Heart right ventricle (tissue), 16 donors: ENCODE data around the gene WASL. TPM values are rescaled to one million over a fixed set of nuclear protein-coding genes. Genes with fewer than 3 reads are reported as not detected.
"Not testable (repeated sequence)": the region's sequence is repeated elsewhere in the genome, so short reads cannot be mapped to it uniquely, and the experiment has no call there.

Experiments
- ATAC-seq, 8 donors: fragments of 200-7000 bp; cut with Tn5 transposase; one replicate each; pipeline ENCODE4 v1.9.1; 2020; ENCODE audit warnings: mild to moderate bottlenecking in 8 of 8, moderate library complexity in 8 of 8, moderate number of reproducible peaks in 1 of 8
- DNase-seq, 2 donors: peaks; one replicate each; pipeline ENCODE4 v3.0.0-alpha.2; 2020
- H3K27ac ChIP-seq, 10 donors: fragments of 200-600 bp; sonication (generic) in 2 of 10; one replicate each; pipeline versions ENCODE4 v1.5.0 to v1.8.0; 2020 to 2022; ENCODE audit warnings: mild to moderate bottlenecking in 3 of 10
- H3K27me3 ChIP-seq, 7 donors: fragments of 200-600 bp; one replicate each; pipeline ENCODE4 v1.8.0; 2021 to 2022; ENCODE audit warnings: mild to moderate bottlenecking in 2 of 7
- H3K36me3 ChIP-seq, 9 donors: fragments of 200-600 bp; sonication (generic) in 1 of 9; one replicate each; pipeline versions ENCODE4 v1.5.0 to v1.8.0; 2020 to 2022; ENCODE audit warnings: mild to moderate bottlenecking in 2 of 9
- H3K4me1 ChIP-seq, 9 donors: fragments of 200-600 bp; sonication (generic) in 1 of 9; one replicate each; pipeline versions ENCODE4 v1.5.0 to v1.8.0; 2020 to 2022; ENCODE audit warnings: mild to moderate bottlenecking in 4 of 9
- H3K4me3 ChIP-seq, 10 donors: fragments of 200-600 bp; sonication (generic) in 2 of 10; one replicate each; pipeline versions ENCODE4 v1.5.0 to v1.8.0; 2020 to 2022; ENCODE audit warnings: mild to moderate bottlenecking in 7 of 10, moderate library complexity in 2 of 10
- H3K9me3 ChIP-seq, 11 donors: fragments of 200-600 bp in 10 of 11; sonication (generic) in 2 of 11; one replicate each; pipeline versions ENCODE4 v1.5.0 to v1.8.0; 2013 to 2022; ENCODE audit warnings: mild to moderate bottlenecking in 2 of 11, control low read depth in 1 of 11, moderate library complexity in 1 of 11
- WGBS, 2 donors: extraction: QIAGEN DNeasy Blood & Tissue Kit; methylation state at CpG; one replicate each; pipeline ENCODE4 v1.1.7; 2013; ENCODE audit warnings: inconsistent platforms in 1 of 2; 5-methylcytosine and 5-hydroxymethylcytosine counted together
- intact Hi-C, 10 donors: fragments of 100-400 bp; cut with DNase I; formaldehyde crosslinking; loops; one replicate each; pipeline versions ENCODE4 v1.11.1 to v1.14.2; 2022
- polyA plus RNA-seq, 2 donors: library from polyadenylated mRNA; stranded (reverse); fragments of 200-250 nt; gene quantifications; one replicate each; pipeline ENCODE4 v1.2.3, GENCODE V29; 2013
- total RNA-seq, 10 donors: library from RNA; stranded (reverse); fragmentation: NEBNext Ultra II Directional in 3 of 10; extraction: Animal tissue kit (Norgen Biotek cat#: 25700) in 3 of 10; gene quantifications; one replicate each; pipeline versions ENCODE4 v1.2.1 to v1.2.4, GENCODE V29; 2021 to 2023
- TF ChIP-seq, protein P1 (sequence below), 9 donors: fragments of 200-600 bp; sonication (generic) in 2 of 9; IDR thresholded peaks; one replicate each; pipeline versions ENCODE4 v1.5.0 to v1.8.0; 2021 to 2022; ENCODE audit warnings: antibody characterized with exemption in 9 of 9, mild to moderate bottlenecking in 5 of 9, moderate library complexity in 1 of 9
- donor health status: Arrhythmogenic right ventricular cardiomyopathy.
- donor health status: ischemic (EF 13 %, LVEDD 7.1; RV severe dilation, severe dysfunction).
- donor health status: healthy with polysubstance abuse.
- donor health status: DM: no; HTN: yes; CAD: no.
- donor health status: DM: no; HTN: no; CAD: no.
- donor health status: ischemic (EF 25% LVEDD 6.9; RV normal size, moderate dysfunction).
- donor health status: ischemic (EF 25% LVEDD 5.7; RV mildly dilated, moderate dysfunction).
- donor health status: healthy.
- donor health status: DM: yes; HTN: yes; CAD: no.
- donor health status: Ischemic cardiomyopathy.
- donor health status: ischemic (EF 35%, LVEDD 5.7; RV mildly dilated, moderate dysfunction).
- donor health status: nonischemic (EF 11% LVEDD 7.7; RV severe dilation, severe dysfunction).
- donor health status: DM: yes; HTN: yes; CAD: no.
- donor health status: PGD.
- donor health status: ischemic (EF 29% LVEDD 5.4; RV normal size, mild dysfunction).
- donor health status: nonischemic (EF 23%, LVEDD 6.1; RV moderate dilation, normal function).

The WASL gene
- total and polyA plus RNA-seq, 12 donors, result 10.7 to 30.0 (median 24.8) TPM

DNA sequence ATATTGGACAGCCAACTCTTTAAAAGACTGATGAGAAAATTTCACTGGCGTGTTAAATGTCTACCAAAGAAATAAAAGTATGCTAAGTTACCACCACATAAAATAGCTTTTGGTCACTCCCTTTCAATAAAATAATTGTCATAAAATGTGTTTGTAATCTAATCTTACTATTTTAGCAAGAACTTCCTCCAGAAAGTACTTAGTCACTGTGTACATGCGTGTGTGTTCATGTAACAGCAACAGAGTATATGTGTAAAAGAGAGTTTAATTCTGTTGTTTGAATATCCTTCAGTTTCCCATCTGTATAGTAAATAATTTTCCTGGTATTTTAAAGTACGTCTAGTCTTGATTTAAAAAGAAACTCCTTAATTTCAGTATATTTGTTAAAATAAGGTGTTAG, 35.0 kb upstream of the WASL start:
- peak in 1 of 8 donors; percentile 40 for ATAC-seq

GRCh38 chr7:123782071-123782798, 33.4 kb upstream of the WASL start:
- 81 to 82% methylated on average over 2 of the region's 2 CpGs for WGBS, 2 donors
- Histone ChIP-seq H3K4me3 (no peak overlapping the region), H3K27me3 (no peaks in the 10 kb centered on the region), H3K27ac (no peak overlapping the region), H3K4me1 (peaks cover 0 to 8% (median 0%) of the 10 kb centered on the region in 9 donors), H3K9me3 (no peaks in the 10 kb centered on the region), H3K36me3 (no peaks in the 10 kb centered on the region)
- DNase-seq, result no peak
- TF ChIP-seq, protein P1, sequence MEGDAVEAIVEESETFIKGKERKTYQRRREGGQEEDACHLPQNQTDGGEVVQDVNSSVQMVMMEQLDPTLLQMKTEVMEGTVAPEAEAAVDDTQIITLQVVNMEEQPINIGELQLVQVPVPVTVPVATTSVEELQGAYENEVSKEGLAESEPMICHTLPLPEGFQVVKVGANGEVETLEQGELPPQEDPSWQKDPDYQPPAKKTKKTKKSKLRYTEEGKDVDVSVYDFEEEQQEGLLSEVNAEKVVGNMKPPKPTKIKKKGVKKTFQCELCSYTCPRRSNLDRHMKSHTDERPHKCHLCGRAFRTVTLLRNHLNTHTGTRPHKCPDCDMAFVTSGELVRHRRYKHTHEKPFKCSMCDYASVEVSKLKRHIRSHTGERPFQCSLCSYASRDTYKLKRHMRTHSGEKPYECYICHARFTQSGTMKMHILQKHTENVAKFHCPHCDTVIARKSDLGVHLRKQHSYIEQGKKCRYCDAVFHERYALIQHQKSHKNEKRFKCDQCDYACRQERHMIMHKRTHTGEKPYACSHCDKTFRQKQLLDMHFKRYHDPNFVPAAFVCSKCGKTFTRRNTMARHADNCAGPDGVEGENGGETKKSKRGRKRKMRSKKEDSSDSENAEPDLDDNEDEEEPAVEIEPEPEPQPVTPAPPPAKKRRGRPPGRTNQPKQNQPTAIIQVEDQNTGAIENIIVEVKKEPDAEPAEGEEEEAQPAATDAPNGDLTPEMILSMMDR (IDR thresholded peaks at IDR 0.05), result no peak
- intact Hi-C loops, result no loop called here
- no peak for ATAC-seq

More for the DNA sequence above, 35.0 kb upstream of the WASL start:
- Histone ChIP-seq H3K4me1 (peaks cover 0 to 8% (median 0%) of the 10 kb centered on the region in 9 donors), H3K9me3 (no peaks in the 10 kb centered on the region), H3K36me3 (no peaks in the 10 kb centered on the region), H3K4me3 (no peak overlapping the region), H3K27ac (peak overlapping the region in 2 of 10 donors; percentile 7 to 8), H3K27me3 (no peaks in the 10 kb centered on the region)
- intact Hi-C loops, result no loop called here
- 74 to 87% methylated on average over 3 of the region's 3 CpGs for WGBS, 2 donors
- no peak for DNase-seq
- TF ChIP-seq, protein P1 (IDR thresholded peaks at IDR 0.05), result no peak

- H3K27me3 ChIP-seq, H3K36me3 ChIP-seq, H3K4me1 ChIP-seq, intact Hi-C loops, H3K9me3 ChIP-seq, DNase-seq, H3K27ac ChIP-seq, ATAC-seq, H3K4me3 ChIP-seq: not testable (repeated sequence)
- WGBS, 2 donors, result 83% methylated on average over 2 of the region's 2 CpGs; no CpG with 5 or more reads in 1 of the 2 donors
Observed at GRCh38 chr7:123780472-123780871, 31.7 kb upstream of the WASL start.

GRCh38 chr7:123774496-123774895, 25.7 kb upstream of the WASL start:
- peaks cover 0 to 6% (median 0%) of the 10 kb centered on the region in 9 donors for H3K4me1 ChIP-seq
- intact Hi-C loops, result no loop called here
- no peak overlapping the region for H3K27ac ChIP-seq
- 90 to 92% methylated on average over 4 of the region's 4 CpGs for WGBS, 2 donors
- H3K9me3 ChIP-seq, result no peaks in the 10 kb centered on the region
- TF ChIP-seq, protein P1 (IDR thresholded peaks at IDR 0.05), result no peak
- no peaks in the 10 kb centered on the region for H3K36me3 ChIP-seq
- ATAC-seq (no peak), DNase-seq (no peak)
- no peak overlapping the region for H3K4me3 ChIP-seq
- peaks cover 0 to 4% (median 0%) of the 10 kb centered on the region in 7 donors for H3K27me3 ChIP-seq

DNA sequence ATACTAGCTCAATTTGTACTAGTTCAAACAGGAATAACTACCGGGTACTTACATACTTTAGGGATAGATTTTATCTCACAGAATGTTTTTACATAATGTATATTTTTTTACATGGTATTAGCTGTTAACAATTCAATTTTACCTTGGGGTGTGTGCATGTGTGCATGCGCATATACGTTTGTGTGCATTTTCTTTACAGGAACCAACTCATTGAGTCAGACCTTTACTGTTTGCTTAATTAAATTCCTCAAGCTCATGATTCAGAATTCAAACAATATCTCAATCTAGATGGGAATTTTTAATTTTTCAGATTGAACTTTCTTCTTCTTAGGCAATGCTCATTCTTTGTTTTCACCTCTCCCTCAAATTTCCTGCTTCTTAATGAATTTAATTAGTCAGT, 24.7 kb upstream of the WASL start:
- DNase-seq, result no peak
- no peak overlapping the region for H3K27ac ChIP-seq
- no peak overlapping the region for H3K4me3 ChIP-seq
- H3K27me3 ChIP-seq, result peaks cover 0 to 4% (median 0%) of the 10 kb centered on the region in 7 donors
- no peak for ATAC-seq
- 95 to 96% methylated on average over 3 of the region's 3 CpGs for WGBS, 2 donors
- peaks cover 0 to 7% (median 0%) of the 10 kb centered on the region in 9 donors for H3K4me1 ChIP-seq
- intact Hi-C loops, result no loop called here
- TF ChIP-seq, protein P1 (IDR thresholded peaks at IDR 0.05), result no peak
- H3K9me3 ChIP-seq, result no peaks in the 10 kb centered on the region
- H3K36me3 ChIP-seq, result no peaks in the 10 kb centered on the region
